Stimulated activated CD8-positive, alpha-beta memory T cell treated with anti-CD3 and anti-CD28 coated beads, Interleukin-15, amount 100 ng/mL, for 48 hours (primary cell): ENCODE data around the gene CYP24A1.

Experiments
- DNase-seq, 2 donors: peaks; one replicate each; pipeline ENCODE4 v3.0.0-alpha.2; 2020; ENCODE audit warnings: low read depth in 2 of 2

Gene CYP24A1

DNA sequence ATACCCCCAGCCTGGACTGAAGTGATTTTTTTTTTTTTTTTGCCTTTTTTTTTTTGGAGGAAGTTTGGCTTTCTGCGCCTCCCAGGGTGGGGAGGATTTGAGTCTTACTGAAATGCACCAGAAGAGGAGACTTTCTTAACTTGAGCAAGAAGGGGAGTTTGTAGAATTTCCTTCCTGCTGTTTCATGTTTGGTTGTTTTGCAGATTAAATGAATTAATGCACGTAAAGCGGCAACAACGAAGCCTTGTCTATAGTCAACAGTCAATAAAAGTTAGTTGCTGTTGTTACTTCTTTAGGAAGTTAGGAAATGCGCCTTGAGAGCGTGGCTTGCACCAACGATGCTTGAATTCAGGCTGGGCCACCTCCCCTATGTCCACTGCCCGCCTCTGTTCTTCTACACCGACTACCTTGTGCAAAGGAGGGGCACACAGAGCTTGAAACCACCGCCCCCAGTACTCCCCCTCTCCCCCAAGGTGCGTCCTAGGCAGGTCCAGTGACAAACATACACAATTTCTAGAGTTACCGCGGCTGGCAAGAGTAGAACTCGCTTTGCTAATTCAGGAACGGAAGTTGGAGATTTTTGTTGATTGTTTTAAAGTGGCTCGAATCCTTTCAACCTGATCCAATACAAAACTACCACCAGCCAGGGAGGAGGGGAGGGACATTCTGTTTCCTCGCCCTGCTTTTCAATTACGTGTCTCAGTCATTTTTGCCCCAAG lies 830 bp upstream of the CYP24A1 start:
- no peak for DNase-seq

DNA sequence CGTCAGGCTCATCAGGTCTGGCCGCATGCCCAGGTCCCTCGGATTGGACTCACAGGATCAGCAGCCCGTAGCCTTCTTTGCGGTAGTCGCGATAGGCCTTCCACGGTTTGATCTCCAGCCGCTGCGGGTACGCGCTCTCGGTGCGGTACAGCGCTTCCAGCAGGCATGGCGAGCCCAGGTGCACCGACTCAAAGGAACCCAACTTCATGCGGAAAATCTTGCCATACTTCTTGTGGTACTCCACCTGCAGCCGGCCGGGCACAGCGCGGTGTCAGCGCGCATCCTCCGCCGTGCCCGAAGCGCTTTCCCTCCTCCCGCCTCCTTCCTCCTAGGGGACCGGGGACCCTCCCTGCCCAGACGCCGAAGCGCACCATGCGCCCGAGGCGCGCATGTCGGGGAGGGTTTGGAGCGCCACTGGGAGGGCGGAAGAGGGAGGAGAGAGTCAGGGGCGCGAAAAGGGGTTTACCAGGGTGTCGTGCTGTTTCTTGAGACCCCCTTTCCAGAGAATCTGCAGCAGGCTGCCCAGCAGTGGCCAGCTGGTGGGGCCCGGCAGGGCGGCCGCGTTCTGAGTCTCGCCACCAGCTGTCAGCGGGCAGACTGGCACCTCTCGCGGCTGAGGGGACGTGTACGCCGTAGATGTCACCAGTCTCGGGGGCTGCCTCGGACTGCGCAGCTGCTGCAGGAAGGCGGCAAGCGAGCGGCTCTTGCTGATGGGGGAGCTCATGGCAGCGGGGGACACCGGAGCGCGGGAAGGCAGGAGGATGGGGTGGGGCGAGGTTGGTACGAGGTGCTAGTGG lies 732 bp downstream of the CYP24A1 start:
- DNase-seq: no peak

DNA sequence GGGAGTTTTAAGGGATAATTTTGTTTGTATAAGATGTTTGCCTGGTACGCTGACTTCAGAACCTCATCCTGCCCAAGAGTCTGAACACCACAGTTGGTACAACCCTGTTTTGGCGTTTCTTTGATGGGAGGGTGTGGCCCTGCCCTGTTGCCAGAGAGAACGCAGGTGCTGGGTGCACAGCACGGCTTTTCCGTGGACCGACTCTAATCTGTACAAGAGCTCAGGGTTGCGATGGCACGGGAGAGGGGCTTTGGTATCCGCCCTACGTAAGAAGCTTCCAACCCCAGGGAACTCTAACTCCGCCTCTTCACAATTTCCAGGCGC lies 1.3 kb downstream of the CYP24A1 start:
- no peak for DNase-seq

GRCh38 chr20:54170963-54171362 lies 2.8 kb downstream of the CYP24A1 start:
- no peak for DNase-seq

DNA sequence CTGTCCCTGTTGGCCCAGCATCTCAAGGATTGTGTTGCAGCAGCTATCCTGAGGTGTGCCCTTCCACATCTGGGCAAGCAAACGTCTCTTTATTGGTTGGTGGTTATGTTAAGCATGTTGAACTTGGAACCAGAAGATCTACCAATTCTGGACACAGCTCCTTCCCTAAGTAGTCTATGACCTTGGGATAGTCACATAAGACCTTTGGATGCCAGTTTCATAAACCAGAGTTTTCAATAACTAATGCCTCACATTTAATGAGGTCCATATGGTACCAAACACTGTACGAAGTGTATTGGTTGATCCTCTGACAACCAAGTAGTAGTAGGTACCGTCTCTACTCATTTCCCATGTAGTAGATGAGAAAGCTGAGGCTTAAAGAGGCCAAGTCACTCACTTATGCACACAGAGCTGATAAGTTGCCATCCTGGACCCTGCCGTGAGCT lies 3.7 kb downstream of the CYP24A1 start:
- no peak for DNase-seq

DNA sequence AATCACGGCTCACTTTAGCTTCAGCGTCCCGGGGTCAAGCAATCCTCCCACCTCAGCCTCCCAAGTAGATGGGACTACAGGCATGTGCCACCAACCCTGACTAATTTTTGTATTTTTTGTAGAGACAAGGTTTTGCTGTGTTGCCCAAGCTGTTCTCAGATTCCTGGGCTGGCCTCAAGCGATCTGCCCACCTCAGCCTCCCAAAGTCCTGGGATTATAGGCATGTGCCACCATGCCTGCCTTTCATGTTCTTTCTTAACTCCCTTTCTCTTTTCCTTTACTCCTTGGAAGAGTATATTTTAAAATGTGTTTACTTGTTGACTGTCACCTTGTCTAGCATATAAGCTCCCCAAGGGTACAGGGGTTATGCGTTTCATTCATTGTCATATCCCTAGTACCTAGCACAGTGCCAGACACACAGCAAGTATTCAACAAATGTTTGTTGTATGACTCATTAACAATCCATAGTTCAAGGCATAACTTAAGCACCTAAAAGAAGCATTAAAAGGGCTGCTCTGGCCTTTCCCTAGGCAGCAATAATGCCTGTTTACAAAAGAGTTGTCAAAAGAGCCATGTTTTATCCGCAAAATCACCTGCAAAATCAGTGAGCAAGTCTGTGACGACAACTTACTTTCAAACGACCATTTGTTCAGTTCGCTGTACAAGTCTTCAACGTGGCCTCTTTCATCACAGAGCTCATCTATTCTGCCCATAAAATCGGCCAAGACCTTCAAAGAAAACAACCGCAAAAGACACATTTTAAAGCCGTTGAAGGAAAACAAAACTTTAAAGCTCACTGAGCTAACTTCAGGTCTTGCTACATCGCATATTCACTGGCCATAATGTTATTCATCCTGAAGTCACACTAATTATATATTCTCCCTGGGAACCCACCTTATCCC lies 4.6 kb downstream of the CYP24A1 start:
- DNase-seq: no peak

GRCh38 chr20:54167909-54168872 lies 5.6 kb downstream of the CYP24A1 start:
- DNase-seq: no peak

- no peak for DNase-seq
These were observed 6.7 kb downstream of the CYP24A1 start for GRCh38 chr20:54166987-54167662.

DNA sequence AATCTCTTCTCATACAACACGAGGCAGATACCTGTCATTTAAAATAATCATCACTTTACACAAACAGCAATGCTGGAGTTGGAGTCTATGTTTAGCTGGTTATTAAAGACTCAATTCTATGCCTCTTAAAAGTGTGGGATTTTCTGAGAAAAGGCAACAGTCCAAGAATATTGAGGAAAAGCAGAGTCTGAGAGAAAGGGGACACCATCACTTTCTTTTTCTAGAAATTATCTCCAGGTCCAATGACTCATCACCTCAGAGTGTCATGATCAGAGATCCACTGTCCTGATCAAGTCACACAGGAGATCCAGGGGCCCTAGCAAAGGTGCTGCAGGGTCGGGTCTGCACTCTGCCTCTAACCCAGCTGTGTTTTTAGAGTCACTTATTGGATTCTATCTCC lies 8.0 kb downstream of the CYP24A1 start:
- no peak for DNase-seq

DNA sequence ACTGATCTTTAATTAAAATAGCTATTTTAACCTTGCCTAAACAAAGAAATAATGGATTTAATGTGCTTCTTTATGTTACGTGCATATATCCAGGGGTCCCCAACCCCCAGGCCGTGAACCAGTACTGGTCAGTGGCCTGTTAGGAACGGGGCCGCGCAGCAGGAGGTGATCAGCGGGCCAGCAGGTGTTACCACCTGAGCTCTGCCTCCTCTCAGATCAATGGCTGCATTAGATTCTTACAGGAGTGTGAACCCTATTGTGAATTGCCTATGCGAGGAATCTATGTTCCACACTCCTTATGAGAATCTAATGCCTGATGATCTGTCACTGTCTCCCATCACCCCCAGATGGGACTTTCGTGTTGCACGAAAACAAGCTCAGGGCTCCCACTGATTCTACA lies 8.8 kb downstream of the CYP24A1 start:
- no peak for DNase-seq

GRCh38 chr20:54163402-54163801 lies 10.4 kb downstream of the CYP24A1 start:
- no peak for DNase-seq

- no peak for DNase-seq
These were observed 11.3 kb downstream of the CYP24A1 start for GRCh38 chr20:54162378-54163009.

DNA sequence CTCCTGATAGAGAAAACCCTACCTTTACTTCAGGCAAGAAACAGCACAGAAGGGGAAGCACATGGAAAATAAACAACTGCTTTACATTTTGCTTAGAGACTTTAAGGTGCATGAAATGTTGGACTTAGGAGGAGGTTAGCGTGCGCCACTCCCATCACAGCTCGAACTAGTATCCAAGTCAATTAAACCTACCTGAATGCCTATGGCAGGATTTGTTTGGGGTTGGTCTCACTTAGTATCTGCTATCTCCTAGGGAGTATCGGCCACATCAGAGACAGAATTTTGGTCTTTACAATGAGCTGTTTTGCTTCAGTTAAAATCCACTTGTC lies 12.0 kb downstream of the CYP24A1 start:
- no peak for DNase-seq

DNA sequence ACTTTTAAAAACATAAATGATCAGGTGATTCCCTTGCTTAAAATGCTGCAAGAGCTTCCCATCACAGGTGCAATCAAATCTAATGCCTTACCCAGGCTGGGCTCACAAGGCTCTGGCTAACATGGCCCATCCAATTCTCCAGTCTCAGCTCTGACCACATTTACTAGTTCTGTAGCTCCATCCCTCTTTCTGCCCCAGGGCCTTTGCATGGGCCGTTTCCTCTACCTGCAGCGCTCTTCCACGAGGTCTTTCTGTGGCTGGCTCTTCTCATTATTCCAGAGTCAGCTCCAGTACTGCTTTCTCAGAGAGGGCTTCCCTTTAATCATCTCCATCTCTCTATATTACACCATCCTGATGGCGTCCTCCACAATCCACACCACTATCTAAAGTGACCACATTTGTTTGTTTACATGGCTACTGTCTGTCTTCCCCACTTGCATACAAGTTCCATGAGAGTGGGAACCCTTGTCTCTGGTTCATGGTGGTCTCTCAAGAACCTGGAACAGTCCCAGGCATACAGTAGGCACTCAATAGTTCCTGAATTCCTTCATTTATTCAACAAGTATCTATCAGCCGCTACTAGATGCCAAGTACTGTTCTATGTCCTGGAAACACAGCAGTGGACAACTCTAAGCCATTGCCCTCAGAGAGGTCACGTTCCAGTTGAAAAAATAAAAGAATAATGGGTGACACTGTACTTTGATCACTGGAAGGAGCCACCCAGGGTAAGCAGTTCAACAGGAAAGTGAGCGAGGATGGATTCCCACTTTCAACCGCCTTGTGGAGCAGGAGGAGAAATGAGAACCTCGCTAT lies 12.6 kb downstream of the CYP24A1 start:
- DNase-seq: no peak

GRCh38 chr20:54160065-54161007 lies 13.4 kb downstream of the CYP24A1 start:
- no peak for DNase-seq

- DNase-seq: no peak
These were observed 14.8 kb downstream of the CYP24A1 start for GRCh38 chr20:54158856-54159418.

GRCh38 chr20:54158226-54158625 lies 15.6 kb downstream of the CYP24A1 start:
- DNase-seq: no peak
